ENCODE results near the gene RPS26.

The RPS26 gene

GRCh38 chr12:56078931-56079722 is 37.4 kb downstream of the RPS26 start:
- peak; percentile 84 to 92 (median 88) for DNase-seq

DNA sequence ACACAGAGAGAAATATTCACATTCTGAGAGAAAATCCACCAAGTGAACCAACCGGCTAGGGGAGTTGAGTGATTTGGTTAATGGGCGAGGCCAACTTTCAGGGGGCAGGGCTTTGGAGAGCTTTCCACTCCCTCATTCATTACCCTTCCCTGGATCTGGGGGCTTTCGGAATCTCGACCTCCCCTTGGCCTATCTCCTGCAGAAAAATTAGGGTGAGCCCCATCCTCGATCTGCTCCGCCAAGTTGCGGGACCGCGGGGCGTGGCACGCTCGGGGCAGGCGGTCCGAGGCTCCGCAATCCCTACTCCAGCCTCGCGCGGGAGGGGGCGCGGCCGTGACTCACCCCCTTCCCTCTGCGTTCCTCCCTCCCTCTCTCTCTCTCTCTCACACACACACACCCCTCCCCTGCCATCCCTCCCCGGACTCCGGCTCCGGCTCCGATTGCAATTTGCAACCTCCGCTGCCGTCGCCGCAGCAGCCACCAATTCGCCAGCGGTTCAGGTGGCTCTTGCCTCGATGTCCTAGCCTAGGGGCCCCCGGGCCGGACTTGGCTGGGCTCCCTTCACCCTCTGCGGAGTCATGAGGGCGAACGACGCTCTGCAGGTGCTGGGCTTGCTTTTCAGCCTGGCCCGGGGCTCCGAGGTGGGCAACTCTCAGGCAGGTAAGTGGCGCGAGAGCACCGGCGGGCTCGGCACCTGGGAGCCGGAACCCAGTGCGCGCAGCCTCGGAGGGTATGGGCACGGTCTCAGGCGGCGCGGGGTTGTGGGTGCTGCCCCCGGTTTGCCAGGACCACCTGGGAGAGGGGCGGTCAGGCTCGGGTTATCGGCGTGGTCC is 38.2 kb downstream of the RPS26 start, which contains the start of gene ERBB3:
TSS of gene ERBB3 (plus strand) at position 443 of the 833 bp plus-strand sequence. CDS start at position 579, 136 bp downstream.
- DNase-seq, result peak; percentile 77 to 92 (median 80)

- no peak for DNase-seq
These were observed 38.9 kb downstream of the RPS26 start for GRCh38 chr12:56080556-56081138.

DNA sequence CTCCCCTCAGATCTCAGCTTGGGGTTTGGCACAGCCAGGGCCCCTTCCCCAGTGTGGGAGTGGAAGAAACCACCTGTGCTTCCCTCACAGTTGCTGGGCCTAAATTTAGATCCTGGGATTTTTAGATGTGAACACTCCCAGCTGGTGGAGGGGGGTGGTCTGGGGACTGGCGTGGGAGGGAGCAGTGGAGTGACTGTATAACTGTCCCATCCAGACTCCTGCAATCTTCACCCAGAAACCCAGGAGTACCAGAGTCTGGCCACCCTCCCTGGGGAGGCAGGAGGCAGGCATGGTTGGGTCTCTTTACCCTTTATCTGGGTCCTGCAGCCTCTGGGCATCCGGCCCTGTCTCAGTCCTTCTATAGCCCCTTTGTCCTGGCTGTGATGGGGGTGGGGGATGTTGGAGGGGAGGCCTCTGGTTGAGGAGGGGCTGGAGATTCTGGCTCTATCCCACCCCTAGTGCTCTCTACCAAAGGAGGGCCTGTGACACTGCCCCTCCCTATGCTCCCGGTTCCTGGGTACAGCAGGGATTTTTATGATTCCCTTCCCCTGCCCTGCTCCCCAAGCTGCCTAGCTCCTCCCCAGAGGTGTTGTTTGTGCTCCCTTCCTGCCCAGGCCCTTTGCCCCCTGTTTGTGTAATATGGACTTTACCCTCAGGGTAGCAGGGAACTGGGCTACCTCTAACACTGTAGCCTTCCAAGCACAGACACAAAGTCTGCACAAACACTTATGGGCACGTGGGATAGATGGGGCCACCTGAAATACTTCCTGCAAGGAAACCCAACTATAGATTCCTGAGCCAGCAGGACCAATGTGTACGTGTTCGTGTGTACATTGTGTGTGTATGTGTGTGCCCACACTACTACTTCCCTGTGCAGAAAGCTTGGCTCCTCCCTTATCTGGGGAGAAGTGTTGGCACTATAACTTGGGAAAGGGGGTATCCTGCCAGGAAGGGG is 40.0 kb downstream of the RPS26 start:
- DNase-seq, result no peak

DNA sequence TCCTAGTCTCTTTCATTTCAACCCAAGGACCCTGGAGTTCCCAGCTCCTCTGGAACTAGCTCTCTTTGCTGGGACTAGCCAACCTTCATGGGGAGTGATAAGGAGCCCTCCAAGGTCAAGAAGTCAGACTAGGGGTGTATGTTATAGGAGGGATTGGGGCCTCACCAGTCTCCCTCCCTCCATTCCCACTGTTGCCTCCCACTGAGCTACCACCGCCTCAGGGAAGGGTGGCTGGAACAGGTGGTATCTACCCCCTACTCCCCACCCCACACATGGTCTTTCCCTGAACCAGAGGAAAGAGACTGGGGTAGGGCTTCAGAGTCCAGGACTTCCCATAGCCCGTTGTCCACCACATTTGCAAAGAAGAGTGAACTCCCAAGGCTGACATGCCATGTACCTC is 40.7 kb downstream of the RPS26 start:
- no peak for DNase-seq

DNA sequence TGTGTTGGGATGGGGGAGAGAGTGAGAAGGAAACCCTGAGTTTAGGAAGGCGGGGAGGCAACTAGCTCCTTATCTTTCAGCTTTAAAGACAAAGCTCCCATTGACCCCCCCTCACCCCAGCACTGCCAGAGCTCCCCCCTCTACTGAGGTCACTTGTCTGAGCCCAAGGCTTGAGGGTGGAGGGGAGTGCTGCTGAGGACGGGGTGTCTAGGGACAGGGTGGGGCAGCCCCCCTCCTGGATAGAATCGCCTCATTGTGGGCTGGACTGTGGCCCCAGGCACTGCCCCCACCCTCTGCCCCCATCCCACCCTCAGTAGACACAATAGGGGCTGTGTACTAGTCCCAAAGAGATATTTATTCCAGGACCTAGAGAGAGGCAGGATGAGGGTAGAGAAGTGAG is 41.2 kb downstream of the RPS26 start:
- DNase-seq, result no peak

GRCh38 chr12:56084958-56085543 is 43.3 kb downstream of the RPS26 start:
- peak; percentile 38 to 74 (median 46) for DNase-seq

DNA sequence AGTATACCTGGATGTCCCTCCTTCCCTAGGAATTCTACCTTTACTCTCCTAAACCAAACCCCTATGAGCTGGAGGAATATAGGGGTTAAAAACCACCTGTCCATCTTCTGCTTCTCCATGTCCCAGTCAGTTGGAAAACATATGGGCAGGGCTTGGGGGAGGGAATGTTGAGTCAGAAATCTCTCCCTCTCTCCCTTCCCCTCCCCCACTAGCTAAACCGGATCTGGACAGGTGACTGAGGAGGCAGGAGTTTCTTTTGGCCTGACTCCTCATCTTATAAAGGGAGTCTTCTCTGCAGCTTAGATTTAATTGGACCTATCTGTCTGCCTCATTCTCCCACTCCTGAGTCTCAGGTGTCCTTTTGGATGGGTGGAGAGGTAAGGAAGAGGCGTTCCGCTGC is 44.4 kb downstream of the RPS26 start:
- DNase-seq, result no peak

- DNase-seq, result no peak
These were observed 44.9 kb downstream of the RPS26 start for GRCh38 chr12:56086608-56087007.

- peak; percentile 47 to 71 (median 53) for DNase-seq
These were observed 45.5 kb downstream of the RPS26 start for GRCh38 chr12:56087220-56087619.
